DLD1 (cell line): Measurements from ENCODE around the gene TM7SF3.

Experiments
- in situ Hi-C: cut with HindIII; loops from 2 replicates; pipeline ENCODE4 v1.10.0; 2017; ENCODE audit warnings: low sequenced_read_pairs

TM7SF3 gene

GRCh38 chr12:26936559-26937442 is 77.4 kb downstream of the TM7SF3 start:
- in situ Hi-C loops: no loop called here

- in situ Hi-C loops: no loop called here
Measured at GRCh38 chr12:26935636-26936378, 78.4 kb downstream of the TM7SF3 start.

GRCh38 chr12:26929590-26929989 is 84.6 kb downstream of the TM7SF3 start:
- in situ Hi-C loops: no loop called here

- in situ Hi-C loops: no loop called here
Measured at GRCh38 chr12:26928661-26929060, 85.5 kb downstream of the TM7SF3 start.
